Activated CD4-positive, alpha-beta T cell treated with anti-CD3 and anti-CD28 coated beads for 48 hours (primary cell): ENCODE data around the gene ANO2.

ENCODE experiments used
- DNase-seq: peaks from one replicate; pipeline ENCODE4 v3.0.0-alpha.2; 2020

Gene ANO2

DNA sequence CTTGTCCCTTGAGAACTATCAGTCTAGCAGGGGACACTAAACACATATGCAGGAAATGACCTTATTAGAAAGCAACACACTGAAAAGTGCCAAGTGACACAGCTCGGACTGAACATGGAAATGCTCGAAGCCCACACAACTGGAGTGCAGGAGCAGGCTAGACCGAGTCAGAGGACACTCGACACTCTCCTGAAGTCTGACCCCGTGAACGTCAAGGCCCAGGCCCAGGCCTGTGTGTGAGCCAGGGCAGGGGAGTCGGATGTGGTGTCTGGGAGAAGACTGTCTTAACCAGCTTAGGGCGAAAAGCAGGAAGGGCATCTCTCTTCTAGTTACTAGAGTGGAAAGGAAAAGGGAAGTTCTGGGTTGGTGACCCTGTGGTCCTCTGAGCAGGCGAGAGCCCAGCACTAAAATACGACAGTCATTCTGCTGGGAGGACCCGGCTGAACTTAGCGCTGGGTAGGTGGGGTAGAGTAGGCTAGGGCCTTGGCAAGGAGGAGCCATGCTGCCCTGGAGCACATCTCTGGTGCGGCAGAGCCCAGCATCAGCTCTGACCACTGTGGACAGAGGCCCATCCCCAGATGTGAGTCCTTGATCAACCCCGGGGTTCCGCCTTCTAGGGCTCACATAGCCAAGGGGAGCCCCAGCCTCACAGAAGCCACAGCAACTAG lies 420.2 kb downstream of the ANO2 start:
- no peak for DNase-seq

GRCh38 chr12:5524116-5524768 lies 420.8 kb downstream of the ANO2 start:
- no peak for DNase-seq

DNA sequence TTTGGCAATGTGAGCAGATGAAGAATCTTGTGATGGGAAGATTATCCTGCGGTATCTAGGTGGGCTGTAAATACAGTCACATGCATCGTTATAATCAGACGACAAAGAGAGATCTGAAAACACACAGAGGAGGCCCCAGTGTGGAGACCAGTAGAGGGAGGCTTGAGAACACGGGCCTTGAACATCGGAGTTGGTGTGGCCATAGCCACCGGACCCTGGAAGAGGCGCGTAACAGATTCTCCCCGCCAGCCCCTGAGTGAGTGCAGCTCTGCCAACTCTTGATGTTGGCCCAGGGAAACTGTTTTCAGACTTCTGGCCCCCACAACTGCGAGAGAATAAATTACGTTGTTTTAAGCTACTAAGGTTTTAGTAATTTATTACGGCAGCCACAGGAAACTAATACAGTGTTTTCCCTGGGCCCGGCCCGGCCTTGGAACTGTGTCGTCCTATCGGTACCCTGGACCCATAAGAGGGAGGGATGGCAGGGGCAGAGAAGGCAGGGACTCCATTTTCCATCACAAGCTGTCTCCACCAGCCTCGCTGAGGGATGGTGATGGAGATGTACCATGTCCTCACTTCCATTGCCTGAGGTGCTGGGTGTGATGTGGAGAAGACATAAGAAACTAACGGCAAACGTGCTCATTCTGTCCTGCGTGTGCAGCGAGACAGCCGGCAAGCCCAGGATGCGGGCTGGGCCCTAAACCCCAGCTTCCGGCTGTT lies 421.5 kb downstream of the ANO2 start:
- DNase-seq, result no peak

GRCh38 chr12:5522432-5523335 lies 422.4 kb downstream of the ANO2 start:
- no peak for DNase-seq

- no peak for DNase-seq
Observed at GRCh38 chr12:5521456-5522325, 423.4 kb downstream of the ANO2 start.

DNA sequence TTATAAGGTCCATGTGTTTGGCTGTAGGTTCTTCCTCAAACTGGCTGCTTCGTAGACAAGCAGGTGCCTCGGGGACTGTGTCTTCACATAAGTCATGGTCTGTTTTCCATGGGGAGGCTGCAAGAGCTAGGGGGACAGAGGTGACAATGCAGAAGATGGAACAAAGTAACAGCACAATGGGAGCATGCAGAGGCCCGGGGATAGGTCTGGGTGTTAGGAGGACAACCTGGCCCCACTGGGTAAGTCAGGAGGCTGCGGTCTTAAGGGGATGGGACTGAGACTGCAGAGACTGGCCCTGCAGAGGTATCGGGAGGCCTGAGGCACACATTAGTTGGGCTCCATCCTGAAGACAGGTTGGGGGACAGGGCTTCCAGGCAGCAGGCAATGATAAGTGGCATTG lies 424.2 kb downstream of the ANO2 start:
- DNase-seq, result no peak

DNA sequence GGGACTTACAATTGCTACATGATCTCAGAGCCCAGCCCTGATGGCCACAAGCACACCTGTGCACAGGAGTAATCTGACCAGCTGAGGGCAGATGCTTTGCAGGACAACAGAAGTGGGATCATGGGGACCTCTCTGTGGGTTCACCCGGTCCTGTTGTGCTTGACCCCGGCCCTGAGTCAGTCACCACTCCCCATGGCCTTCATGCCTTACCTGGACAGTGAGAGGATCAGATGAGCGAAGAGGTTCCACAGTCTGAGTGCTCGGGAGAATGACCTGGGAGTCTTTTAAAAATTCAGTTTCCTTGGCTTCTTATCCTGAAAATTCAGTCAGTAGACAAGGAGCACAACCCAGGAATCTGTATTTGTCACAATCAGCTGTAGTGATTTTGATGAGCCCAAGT lies 425.0 kb downstream of the ANO2 start:
- no peak for DNase-seq

- no peak for DNase-seq
Observed at GRCh38 chr12:5518584-5519365, 426.3 kb downstream of the ANO2 start.

- no peak for DNase-seq
Observed at GRCh38 chr12:5516371-5517241, 428.5 kb downstream of the ANO2 start.

GRCh38 chr12:5515458-5515857 lies 429.6 kb downstream of the ANO2 start:
- no peak for DNase-seq

GRCh38 chr12:5514545-5514944 lies 430.5 kb downstream of the ANO2 start:
- no peak for DNase-seq

GRCh38 chr12:5514016-5514415 lies 431.0 kb downstream of the ANO2 start:
- DNase-seq, result no peak

DNA sequence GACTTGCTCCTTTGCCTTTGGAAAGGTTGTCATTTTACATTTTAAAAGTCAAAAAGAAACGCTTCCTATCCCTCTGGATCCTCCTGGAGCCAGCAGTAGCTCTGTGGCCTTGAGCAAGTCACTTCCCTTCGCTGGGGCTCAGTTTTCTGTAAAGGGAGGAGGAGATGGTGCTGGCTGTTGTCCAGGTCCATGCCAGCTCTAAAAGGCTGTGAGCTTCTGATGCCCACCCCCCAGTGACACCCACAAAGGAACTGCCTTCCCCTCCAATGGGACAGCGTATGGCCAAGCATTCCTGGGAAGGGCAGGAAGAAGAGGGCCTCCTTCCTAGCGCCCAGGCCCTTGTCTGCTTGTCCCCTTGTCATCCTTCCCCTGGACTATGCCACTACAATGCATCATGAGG lies 431.7 kb downstream of the ANO2 start:
- no peak for DNase-seq
